Pancreas (tissue), 10 donors: ENCODE measurements around the gene ANXA3. TPM values are rescaled to one million over a fixed set of nuclear protein-coding genes. Genes with fewer than 3 reads are reported as not detected.

Experiments
- ATAC-seq, 4 donors: fragments of 200-7000 bp; cut with Tn5 transposase; one replicate each; pipeline versions ENCODE4 v1.8.0 to v1.9.1; 2020; ENCODE audit warnings: mild to moderate bottlenecking in 4 of 4, moderate library complexity in 4 of 4
- DNase-seq, 6 donors: peaks; one replicate each; pipeline ENCODE4 v3.0.0-alpha.2; 2020
- FAIRE-seq: peaks from 2 replicates; lab custom pipeline; 2012; peaks lifted over from hg19 to GRCh38; lab: Jason Lieb, UNC
- H3K27ac ChIP-seq, 4 donors: fragments of 200-600 bp; sonication (generic); 1 replicate in 3 of 4; 2 replicates in 1 of 4; pipeline versions ENCODE4 v1.5.0 to v1.8.0; 2020
- H3K27me3 ChIP-seq, 4 donors: fragments of 200-600 bp; one replicate each; pipeline ENCODE4 v1.8.0; 2021
- H3K36me3 ChIP-seq, 3 donors: fragments of 200-600 bp; sonication (generic) in 1 of 3; one replicate each; pipeline versions ENCODE4 v1.5.0 to v1.8.0; 2020 to 2021
- H3K4me1 ChIP-seq, 3 donors: fragments of 200-600 bp; one replicate each; pipeline ENCODE4 v1.8.0; 2021
- H3K4me3 ChIP-seq, 4 donors: fragments of 200-600 bp; sonication (generic) in 2 of 4; one replicate each; pipeline versions ENCODE4 v1.5.0 to v1.8.0; 2020 to 2021
- H3K9me3 ChIP-seq, 4 donors: fragments of 200-600 bp; one replicate each; pipeline ENCODE4 v1.8.0; 2021
- CTCF ChIP-seq, 4 donors: fragments of 200-600 bp; sonication (generic) in 3 of 4; IDR thresholded peaks; one replicate each; pipeline versions ENCODE4 v1.5.0 to v1.8.0; 2021; ENCODE audit warnings: antibody characterized with exemption in 4 of 4
- WGBS, 2 donors: extraction: QIAGEN DNeasy Blood & Tissue Kit; methylation state at CpG; one replicate each; pipeline ENCODE4 v1.1.7; 2013; 5-methylcytosine and 5-hydroxymethylcytosine counted together
- intact Hi-C, 3 donors: fragments of 100-400 bp; cut with DNase I; formaldehyde crosslinking; loops; one replicate each; pipeline versions ENCODE4 v1.11.1 to v1.14.2; 2022
- polyA plus RNA-seq, 2 donors: library from polyadenylated mRNA; stranded (reverse); fragments of 200-250 nt; gene quantifications; one replicate each; pipeline ENCODE4 v1.2.3, GENCODE V29; 2013
- total RNA-seq, 6 donors: library from RNA; stranded (reverse); fragmentation: NEBNext Ultra II Directional in 4 of 6; extraction: Animal tissue kit (Norgen Biotek cat#: 25700) in 4 of 6; gene quantifications; one replicate each; pipeline versions ENCODE4 v1.2.1 to v1.2.4, GENCODE V29; 2021 to 2023
- donor health status: healthy with polysubstance abuse.
- donor health status: DM: no; HTN: no; CAD: no; lungs with moderate emphysema.
- donor health status: DM: no; HTN: no; CAD: no.
- donor health status: control.
- donor health status: control.
- donor health status: Bipolar disorder and iron deficiency.
- donor health status: DM: yes; HTN: yes; CAD: no.
- donor health status: DM: no; HTN: no; CAD: no.
- donor health status: DM: no; HTN: no; CAD: no.
- donor health status: DM: yes; HTN: yes; CAD: no.

The ANXA3 gene
- total and polyA plus RNA-seq, 8 donors = 18.7 to 64.8 (median 29.6) TPM

DNA sequence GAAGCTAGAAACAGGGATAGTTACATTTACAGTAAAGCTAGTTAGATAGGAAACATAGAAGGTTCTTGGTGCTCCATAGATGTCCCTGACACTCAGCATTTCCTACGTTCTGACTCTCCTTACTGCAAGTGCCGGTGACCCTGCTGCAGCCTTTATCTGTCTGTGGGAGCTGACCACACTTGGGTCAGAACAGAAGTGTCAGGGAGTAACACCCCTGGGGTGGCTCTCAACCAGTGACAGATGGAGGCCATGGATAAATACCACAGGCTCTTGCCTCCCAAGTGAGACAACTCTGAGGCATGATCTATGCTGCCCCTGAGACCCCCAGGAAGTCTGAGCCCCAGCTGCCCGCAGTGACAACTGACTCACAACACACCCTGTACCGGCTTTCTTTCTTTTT is 69.8 kb downstream of the ANXA3 start:
- 86 to 91% methylated on average over 4 of the region's 4 CpGs for WGBS, 2 donors
- intact Hi-C loops = no loop called here
- Histone ChIP-seq H3K27ac (no peak overlapping the region), H3K9me3 (no peaks in the 10 kb centered on the region), H3K27me3 (no peaks in the 10 kb centered on the region), H3K4me3 (no peak overlapping the region), H3K36me3 (no peaks in the 10 kb centered on the region), H3K4me1 (peaks cover 0 to 3% (median 0%) of the 10 kb centered on the region in 3 donors)
- TF ChIP-seq CTCF (IDR thresholded peaks at IDR 0.05) = no peak
- no peak for ATAC-seq
- DNase-seq = no peak
- no peak for FAIRE-seq

- Histone ChIP-seq H3K27me3 (no peaks in the 10 kb centered on the region), H3K4me3 (no peak overlapping the region), H3K27ac (no peak overlapping the region), H3K9me3 (no peaks in the 10 kb centered on the region), H3K36me3 (no peaks in the 10 kb centered on the region), H3K4me1 (peaks cover 8 to 11% (median 10%) of the 10 kb centered on the region in 3 donors)
- intact Hi-C loops = no loop called here
- ATAC-seq (peak in 2 of 4 donors; percentile 27 to 42), FAIRE-seq (no peak), DNase-seq (no peak)
- TF ChIP-seq CTCF (IDR thresholded peaks at IDR 0.05) = no peak
- 74 to 83% methylated on average over 6 of the region's 6 CpGs for WGBS, 2 donors
Observed at GRCh38 chr4:78622253-78622979, 70.8 kb downstream of the ANXA3 start.

DNA sequence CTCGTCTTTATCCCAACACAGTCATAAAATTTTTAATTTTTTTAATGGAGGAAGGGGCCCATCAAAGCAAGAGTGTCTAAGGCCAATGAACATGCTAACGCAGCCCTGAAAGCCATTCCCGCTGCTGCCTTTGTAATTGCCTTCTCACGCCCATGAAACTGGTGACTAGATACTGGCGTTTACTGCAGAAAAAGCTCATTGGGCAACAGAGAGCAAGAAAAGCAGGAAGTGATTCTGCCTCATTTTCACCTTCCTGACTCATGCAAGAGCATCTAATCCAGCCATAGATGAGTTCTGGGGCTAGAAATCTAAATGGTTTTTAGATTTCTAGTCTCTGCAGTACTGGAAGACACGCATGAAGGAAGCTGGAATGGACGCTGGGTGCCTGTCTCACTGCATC is 72.5 kb downstream of the ANXA3 start:
- peaks cover 16 to 25% (median 25%) of the 10 kb centered on the region in 3 donors for H3K4me1 ChIP-seq
- H3K9me3 ChIP-seq = no peaks in the 10 kb centered on the region
- 90 to 92% methylated on average over 7 of the region's 7 CpGs for WGBS, 2 donors
- TF ChIP-seq CTCF (IDR thresholded peaks at IDR 0.05) = no peak
- FAIRE-seq (no peak), ATAC-seq (no peak), DNase-seq (no peak)
- no peaks in the 10 kb centered on the region for H3K27me3 ChIP-seq
- intact Hi-C loops = no loop called here
- no peaks in the 10 kb centered on the region for H3K36me3 ChIP-seq
- H3K27ac ChIP-seq = no peak overlapping the region
- H3K4me3 ChIP-seq = no peak overlapping the region

DNA sequence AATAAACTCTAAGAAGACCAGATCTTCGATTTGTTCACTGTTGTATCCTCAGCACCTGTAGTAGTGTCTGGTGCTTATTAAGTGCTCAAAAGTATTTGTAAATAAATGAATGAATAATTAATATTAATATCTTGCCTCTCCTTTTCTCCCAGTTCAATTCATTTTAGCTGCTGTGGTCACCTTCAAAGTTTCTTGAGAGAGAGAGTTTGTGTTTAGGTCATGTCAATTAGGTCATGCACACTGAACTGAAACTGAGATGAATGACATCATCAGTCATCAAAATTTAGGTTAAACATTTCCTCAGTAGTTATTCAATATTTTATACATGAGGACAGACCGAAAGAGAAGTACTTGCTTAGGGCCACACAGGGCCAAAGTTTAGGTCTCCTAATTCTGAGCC is 73.5 kb downstream of the ANXA3 start:
- intact Hi-C loops = no loop called here
- no peaks in the 10 kb centered on the region for H3K36me3 ChIP-seq
- WGBS, 2 donors = 74 to 78% methylated on average over 2 of the region's 2 CpGs
- H3K27ac ChIP-seq = no peak overlapping the region
- no peaks in the 10 kb centered on the region for H3K27me3 ChIP-seq
- no peak for ATAC-seq
- FAIRE-seq = no peak
- peaks cover 22 to 34% (median 29%) of the 10 kb centered on the region in 3 donors for H3K4me1 ChIP-seq
- H3K4me3 ChIP-seq = no peak overlapping the region
- no peak for TF ChIP-seq CTCF (IDR thresholded peaks at IDR 0.05)
- DNase-seq = no peak
- no peaks in the 10 kb centered on the region for H3K9me3 ChIP-seq
